ENCODE measurements around the gene GARNL3. TPM values are rescaled to one million over a fixed set of nuclear protein-coding genes. Genes with fewer than 3 reads are reported as not detected.

Gene GARNL3
- total RNA-seq, 2 donors from 2014 or later = 34.2 to 34.4 TPM

- Histone ChIP-seq H3K4me1 (replicated peaks) (no peaks in the 10 kb centered on the region), H3K27ac (no peak overlapping the region), H3K36me3 (no peaks in the 10 kb centered on the region), H3K27me3 (replicated peaks; ENCODE audit: insufficient read depth) (no peaks in the 10 kb centered on the region), H3K9me3 (no peaks in the 10 kb centered on the region), H3K4me3 (no peak overlapping the region)
- TF ChIP-seq CTCF (IDR thresholded peaks at IDR 0.05) = no peak
- TF ChIP-seq POLR2AphosphoS5 (IDR thresholded peaks at IDR 0.05) = no peak
- TF ChIP-seq POLR2A (IDR thresholded peaks at IDR 0.05) = no peak
- DNase-seq (ENCODE audit: low spot score) = no peak
- intact Hi-C loops (cut with DNase I) = no loop called here
These were observed 8.9 kb upstream of the GARNL3 start for GRCh38 chr9:127255692-127256091.

GRCh38 chr9:127256324-127256723 is 8.2 kb upstream of the GARNL3 start:
- TF ChIP-seq POLR2A (IDR thresholded peaks at IDR 0.05) (no peak), CTCF (IDR thresholded peaks at IDR 0.05) (no peak), POLR2AphosphoS5 (IDR thresholded peaks at IDR 0.05) (no peak)
- 78% methylated on average over 5 of the region's 5 CpGs for WGBS
- no peaks in the 10 kb centered on the region for H3K27me3 ChIP-seq (replicated peaks; ENCODE audit: insufficient read depth)
- no peak for DNase-seq (ENCODE audit: low spot score)
- H3K9me3 ChIP-seq = no peaks in the 10 kb centered on the region
- intact Hi-C loops (cut with DNase I) = no loop called here
- no peaks in the 10 kb centered on the region for H3K4me1 ChIP-seq (replicated peaks)
- H3K4me3 ChIP-seq = no peak overlapping the region
- H3K27ac ChIP-seq = no peak overlapping the region
- no peaks in the 10 kb centered on the region for H3K36me3 ChIP-seq

- Histone ChIP-seq H3K4me3 (no peak overlapping the region), H3K36me3 (no peaks in the 10 kb centered on the region), H3K27ac (no peak overlapping the region), H3K27me3 (replicated peaks; ENCODE audit: insufficient read depth) (no peaks in the 10 kb centered on the region), H3K9me3 (no peaks in the 10 kb centered on the region), H3K4me1 (replicated peaks) (no peaks in the 10 kb centered on the region)
- intact Hi-C loops (cut with DNase I) = no loop called here
- WGBS = 88% methylated on average over 7 of the region's 7 CpGs
- TF ChIP-seq CTCF (IDR thresholded peaks at IDR 0.05) = no peak
- TF ChIP-seq POLR2AphosphoS5 (IDR thresholded peaks at IDR 0.05) = no peak
- TF ChIP-seq POLR2A (IDR thresholded peaks at IDR 0.05) = no peak
- no peak for DNase-seq (ENCODE audit: low spot score)
These were observed 5.7 kb upstream of the GARNL3 start for GRCh38 chr9:127258606-127259471.

- no peak overlapping the region for H3K4me3 ChIP-seq
- H3K9me3 ChIP-seq = no peaks in the 10 kb centered on the region
- TF ChIP-seq CTCF (IDR thresholded peaks at IDR 0.05) (no peak), POLR2A (IDR thresholded peaks at IDR 0.05) (no peak), POLR2AphosphoS5 (IDR thresholded peaks at IDR 0.05) (no peak)
- no peak overlapping the region for H3K27ac ChIP-seq
- H3K36me3 ChIP-seq = no peaks in the 10 kb centered on the region
- H3K4me1 ChIP-seq (replicated peaks) = no peaks in the 10 kb centered on the region
- DNase-seq (ENCODE audit: low spot score) = no peak
- no peaks in the 10 kb centered on the region for H3K27me3 ChIP-seq (replicated peaks; ENCODE audit: insufficient read depth)
- intact Hi-C loops (cut with DNase I) = no loop called here
These were observed 2.0 kb upstream of the GARNL3 start for GRCh38 chr9:127262602-127263001.

- TF ChIP-seq CTCF (IDR thresholded peaks at IDR 0.05) (no peak), POLR2A (IDR thresholded peaks at IDR 0.05) (no peak), POLR2AphosphoS5 (IDR thresholded peaks at IDR 0.05) (no peak)
- Histone ChIP-seq H3K27me3 (replicated peaks; ENCODE audit: insufficient read depth) (no peaks in the 10 kb centered on the region), H3K4me3 (no peak overlapping the region), H3K4me1 (replicated peaks) (no peaks in the 10 kb centered on the region), H3K36me3 (no peaks in the 10 kb centered on the region), H3K27ac (no peak overlapping the region), H3K9me3 (no peaks in the 10 kb centered on the region)
- no peak for DNase-seq (ENCODE audit: low spot score)
- intact Hi-C loops (cut with DNase I) = no loop called here
- 92% methylated on average over 9 of the region's 9 CpGs for WGBS
These were observed 1.3 kb upstream of the GARNL3 start for GRCh38 chr9:127263237-127263636.
